Measurements from ENCODE around the gene CLEC2L.

The CLEC2L gene

GRCh38 chr7:139482662-139483466, 40.6 kb upstream of the CLEC2L start:
- Histone ChIP-seq H3K27ac (ENCODE audit: low read depth, low read length) (no peak overlapping the region), H2AFZ (ENCODE audit: low read depth, low read length, severe bottlenecking) (no peak overlapping the region), H3K79me2 (ENCODE audit: insufficient read depth, low read length) (no peaks in the 10 kb centered on the region), H3K4me3 (ENCODE audit: insufficient read depth, low read length, poor library complexity, severe bottlenecking) (no peak overlapping the region), H4K20me1 (ENCODE audit: low read depth, low read length) (no peaks in the 10 kb centered on the region), H3K9me2 (replicated peaks; ENCODE audit: insufficient read depth, low read length) (no peaks in the 10 kb centered on the region), H3K27me3 (ENCODE audit: low read length) (no peaks in the 10 kb centered on the region), H3K36me3 (ENCODE audit: low read length) (no peaks in the 10 kb centered on the region), H3K9me3 (ENCODE audit: insufficient read depth, low read length) (no peaks in the 10 kb centered on the region), H3K4me2 (ENCODE audit: low read depth, low read length, poor library complexity, severe bottlenecking) (no peak overlapping the region), H3F3A (ENCODE audit: insufficient read depth) (no peaks in the 10 kb centered on the region), H3K9ac (ENCODE audit: low read length) (no peak overlapping the region)
- TF ChIP-seq CTCF (IDR thresholded peaks at IDR 0.05; ENCODE audit: insufficient read depth, low read length, poor library complexity, severe bottlenecking) (no peak), EZH2phosphoT487 (conservative IDR thresholded peaks at IDR 0.05; ENCODE audit: low read length) (no peak)

- no peaks in the 10 kb centered on the region for H3K9me2 ChIP-seq (replicated peaks; ENCODE audit: insufficient read depth, low read length)
- no peak overlapping the region for H3K4me2 ChIP-seq (ENCODE audit: low read depth, low read length, poor library complexity, severe bottlenecking)
- H3K79me2 ChIP-seq (ENCODE audit: insufficient read depth, low read length): no peaks in the 10 kb centered on the region
- no peak overlapping the region for H3K27ac ChIP-seq (ENCODE audit: low read depth, low read length)
- no peak overlapping the region for H3K9ac ChIP-seq (ENCODE audit: low read length)
- no peak overlapping the region for H2AFZ ChIP-seq (ENCODE audit: low read depth, low read length, severe bottlenecking)
- no peaks in the 10 kb centered on the region for H3K27me3 ChIP-seq (ENCODE audit: low read length)
- H3K4me3 ChIP-seq (ENCODE audit: insufficient read depth, low read length, poor library complexity, severe bottlenecking): no peak overlapping the region
- no peaks in the 10 kb centered on the region for H3K36me3 ChIP-seq (ENCODE audit: low read length)
- H3F3A ChIP-seq (ENCODE audit: insufficient read depth): no peaks in the 10 kb centered on the region
- TF ChIP-seq EZH2phosphoT487 (conservative IDR thresholded peaks at IDR 0.05; ENCODE audit: low read length): no peak
- H3K9me3 ChIP-seq (ENCODE audit: insufficient read depth, low read length): no peaks in the 10 kb centered on the region
- no peaks in the 10 kb centered on the region for H4K20me1 ChIP-seq (ENCODE audit: low read depth, low read length)
Observed at GRCh38 chr7:139487366-139488080, 36.0 kb upstream of the CLEC2L start.

DNA sequence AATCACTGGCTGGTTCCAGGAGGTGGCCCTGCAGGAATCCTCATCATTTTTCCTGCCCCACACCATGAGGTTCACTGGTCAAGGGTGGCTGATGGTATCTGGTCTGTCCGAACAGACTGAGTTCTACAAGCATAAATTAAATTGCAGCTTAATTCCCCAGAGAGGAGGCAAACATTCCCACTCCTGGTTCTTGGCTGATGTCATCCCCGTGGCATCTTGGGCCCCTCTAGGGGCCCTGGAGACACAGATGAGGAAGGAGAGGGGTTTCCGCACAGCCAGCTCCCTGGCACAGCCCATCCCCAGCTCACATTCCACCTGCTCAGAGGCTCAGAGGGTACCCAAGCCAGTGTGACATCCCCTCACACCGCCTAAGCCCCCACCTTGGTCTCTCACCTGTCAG, 34.7 kb upstream of the CLEC2L start:
- Histone ChIP-seq H4K20me1 (ENCODE audit: low read depth, low read length) (no peaks in the 10 kb centered on the region), H3K79me2 (ENCODE audit: insufficient read depth, low read length) (no peaks in the 10 kb centered on the region), H3K36me3 (ENCODE audit: low read length) (no peaks in the 10 kb centered on the region), H3K9ac (ENCODE audit: low read length) (no peak overlapping the region), H3K4me3 (ENCODE audit: insufficient read depth, low read length, poor library complexity, severe bottlenecking) (no peak overlapping the region), H3K9me3 (ENCODE audit: insufficient read depth, low read length) (no peaks in the 10 kb centered on the region), H3K4me2 (ENCODE audit: low read depth, low read length, poor library complexity, severe bottlenecking) (no peak overlapping the region), H3F3A (ENCODE audit: insufficient read depth) (no peaks in the 10 kb centered on the region), H2AFZ (ENCODE audit: low read depth, low read length, severe bottlenecking) (no peak overlapping the region), H3K27ac (ENCODE audit: low read depth, low read length) (no peak overlapping the region), H3K27me3 (ENCODE audit: low read length) (no peaks in the 10 kb centered on the region), H3K9me2 (replicated peaks; ENCODE audit: insufficient read depth, low read length) (no peaks in the 10 kb centered on the region)
- no peak for TF ChIP-seq CTCF (IDR thresholded peaks at IDR 0.05; ENCODE audit: insufficient read depth, low read length, poor library complexity, severe bottlenecking)
- no peak for TF ChIP-seq EZH2phosphoT487 (conservative IDR thresholded peaks at IDR 0.05; ENCODE audit: low read length)

DNA sequence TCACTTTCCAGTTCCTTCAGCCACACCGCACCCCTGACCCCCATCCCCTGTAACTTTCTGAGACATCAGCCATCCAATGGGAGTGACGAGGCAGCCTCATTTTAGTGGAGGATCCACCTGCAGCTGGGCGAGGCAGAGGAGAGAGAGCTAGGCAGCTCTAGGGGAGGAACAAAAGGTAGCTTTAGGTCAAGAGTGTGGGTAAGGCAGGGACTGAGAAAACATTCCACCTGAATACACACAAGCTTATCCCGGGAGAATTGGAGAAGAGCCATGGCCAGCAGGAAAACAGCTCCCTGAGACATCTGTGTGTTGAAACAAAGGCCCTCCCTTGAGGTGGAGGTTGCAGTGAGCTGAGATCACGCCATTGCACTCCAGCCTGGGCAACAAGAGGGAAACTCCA, 33.4 kb upstream of the CLEC2L start:
- no peaks in the 10 kb centered on the region for H3K9me3 ChIP-seq (ENCODE audit: insufficient read depth, low read length)
- no peak overlapping the region for H3K9ac ChIP-seq (ENCODE audit: low read length)
- no peak overlapping the region for H3K4me3 ChIP-seq (ENCODE audit: insufficient read depth, low read length, poor library complexity, severe bottlenecking)
- H3K4me2 ChIP-seq (ENCODE audit: low read depth, low read length, poor library complexity, severe bottlenecking): no peak overlapping the region
- H2AFZ ChIP-seq (ENCODE audit: low read depth, low read length, severe bottlenecking): no peak overlapping the region
- no peaks in the 10 kb centered on the region for H3F3A ChIP-seq (ENCODE audit: insufficient read depth)
- H3K79me2 ChIP-seq (ENCODE audit: insufficient read depth, low read length): no peaks in the 10 kb centered on the region
- H3K9me2 ChIP-seq (replicated peaks; ENCODE audit: insufficient read depth, low read length): no peaks in the 10 kb centered on the region
- H3K27me3 ChIP-seq (ENCODE audit: low read length): no peaks in the 10 kb centered on the region
- H3K27ac ChIP-seq (ENCODE audit: low read depth, low read length): no peak overlapping the region
- no peaks in the 10 kb centered on the region for H4K20me1 ChIP-seq (ENCODE audit: low read depth, low read length)
- TF ChIP-seq EZH2phosphoT487 (conservative IDR thresholded peaks at IDR 0.05; ENCODE audit: low read length) (no peak), CTCF (IDR thresholded peaks at IDR 0.05; ENCODE audit: insufficient read depth, low read length, poor library complexity, severe bottlenecking) (no peak)
- H3K36me3 ChIP-seq (ENCODE audit: low read length): no peaks in the 10 kb centered on the region
